Measurements from ENCODE around the gene RAB29.

Gene RAB29

GRCh38 chr1:205805082-205805711 is 29.9 kb upstream of the RAB29 start:
- no peak overlapping the region for H2AFZ ChIP-seq (ENCODE audit: low read depth)
- no peaks in the 10 kb centered on the region for H4K20me1 ChIP-seq (ENCODE audit: insufficient read depth)
- no peak overlapping the region for H3K4me2 ChIP-seq
- no peak overlapping the region for H3K4me3 ChIP-seq (IDR thresholded peaks at IDR 0.05; ENCODE audit: insufficient read depth, low read depth, low read length)
- H3K9ac ChIP-seq, result no peak overlapping the region
- no peaks in the 10 kb centered on the region for H3K27me3 ChIP-seq (ENCODE audit: insufficient read depth, low read depth)
- peaks cover 3% of the 10 kb centered on the region; the same call in 1 of the 2 replicates for H3K36me3 ChIP-seq (ENCODE audit: insufficient read depth)
- H3K27ac ChIP-seq, result no peak overlapping the region
- H3K79me2 ChIP-seq (ENCODE audit: insufficient read depth, low read depth), result no peaks in the 10 kb centered on the region
- H3K4me1 ChIP-seq (ENCODE audit: low read depth, poor library complexity, severe bottlenecking), result no peaks in the 10 kb centered on the region
- TF ChIP-seq CTCF (conservative IDR thresholded peaks at IDR 0.05; ENCODE audit: low read depth, low read length), result no peak

GRCh38 chr1:205804605-205805004 is 29.3 kb upstream of the RAB29 start:
- H3K36me3 ChIP-seq (ENCODE audit: insufficient read depth), result peaks cover 3% of the 10 kb centered on the region; the same call in 1 of the 2 replicates
- H2AFZ ChIP-seq (ENCODE audit: low read depth), result no peak overlapping the region
- no peaks in the 10 kb centered on the region for H3K4me1 ChIP-seq (ENCODE audit: low read depth, poor library complexity, severe bottlenecking)
- H3K79me2 ChIP-seq (ENCODE audit: insufficient read depth, low read depth), result no peaks in the 10 kb centered on the region
- no peak for TF ChIP-seq CTCF (conservative IDR thresholded peaks at IDR 0.05; ENCODE audit: low read depth, low read length)
- no peaks in the 10 kb centered on the region for H3K27me3 ChIP-seq (ENCODE audit: insufficient read depth, low read depth)
- H3K4me3 ChIP-seq (IDR thresholded peaks at IDR 0.05; ENCODE audit: insufficient read depth, low read depth, low read length), result no peak overlapping the region
- H3K9ac ChIP-seq, result no peak overlapping the region
- no peak overlapping the region for H3K27ac ChIP-seq
- no peaks in the 10 kb centered on the region for H4K20me1 ChIP-seq (ENCODE audit: insufficient read depth)
- no peak overlapping the region for H3K4me2 ChIP-seq

- no peak for TF ChIP-seq CTCF (conservative IDR thresholded peaks at IDR 0.05; ENCODE audit: low read depth, low read length)
- no peak overlapping the region for H3K4me2 ChIP-seq
- H4K20me1 ChIP-seq (ENCODE audit: insufficient read depth), result no peaks in the 10 kb centered on the region
- no peak overlapping the region for H3K27ac ChIP-seq
- H2AFZ ChIP-seq (ENCODE audit: low read depth), result no peak overlapping the region
- H3K27me3 ChIP-seq (ENCODE audit: insufficient read depth, low read depth), result no peaks in the 10 kb centered on the region
- H3K4me3 ChIP-seq (IDR thresholded peaks at IDR 0.05; ENCODE audit: insufficient read depth, low read depth, low read length), result no peak overlapping the region
- no peaks in the 10 kb centered on the region for H3K79me2 ChIP-seq (ENCODE audit: insufficient read depth, low read depth)
- H3K9ac ChIP-seq, result no peak overlapping the region
- no peaks in the 10 kb centered on the region for H3K4me1 ChIP-seq (ENCODE audit: low read depth, poor library complexity, severe bottlenecking)
- H3K36me3 ChIP-seq (ENCODE audit: insufficient read depth), result no peaks in the 10 kb centered on the region
Measured at GRCh38 chr1:205803986-205804385, 28.7 kb upstream of the RAB29 start.

- H2AFZ ChIP-seq (ENCODE audit: low read depth), result no peak overlapping the region
- no peak overlapping the region for H3K4me2 ChIP-seq
- H4K20me1 ChIP-seq (ENCODE audit: insufficient read depth), result no peaks in the 10 kb centered on the region
- H3K27ac ChIP-seq, result no peak overlapping the region
- H3K4me1 ChIP-seq (ENCODE audit: low read depth, poor library complexity, severe bottlenecking), result no peaks in the 10 kb centered on the region
- no peaks in the 10 kb centered on the region for H3K36me3 ChIP-seq (ENCODE audit: insufficient read depth)
- no peaks in the 10 kb centered on the region for H3K27me3 ChIP-seq (ENCODE audit: insufficient read depth, low read depth)
- no peaks in the 10 kb centered on the region for H3K79me2 ChIP-seq (ENCODE audit: insufficient read depth, low read depth)
- TF ChIP-seq CTCF (conservative IDR thresholded peaks at IDR 0.05; ENCODE audit: low read depth, low read length), result no peak
- no peak overlapping the region for H3K9ac ChIP-seq
- H3K4me3 ChIP-seq (IDR thresholded peaks at IDR 0.05; ENCODE audit: insufficient read depth, low read depth, low read length), result no peak overlapping the region
Measured at GRCh38 chr1:205802060-205802459, 26.8 kb upstream of the RAB29 start.
